Right lobe of liver (tissue), 6 donors: ENCODE measurements around the gene PTPRN2. TPM values are rescaled to one million over a fixed set of nuclear protein-coding genes. Genes with fewer than 3 reads are reported as not detected.
"Not testable (repeated sequence)": the region's sequence is repeated elsewhere in the genome, so short reads cannot be mapped to it uniquely, and the experiment has no call there.

ENCODE experiments used
- ATAC-seq, 4 donors: fragments of 200-7000 bp; cut with Tn5 transposase; one replicate each; pipeline ENCODE4 v1.9.1; 2020; ENCODE audit warnings: mild to moderate bottlenecking in 4 of 4, moderate library complexity in 4 of 4
- DNase-seq, 3 donors: peaks; one replicate each; pipeline ENCODE4 v3.0.0-alpha.2; 2020
- H3K27ac ChIP-seq, 3 donors: fragments of 200-600 bp; one replicate each; pipeline ENCODE4 v1.8.0; 2022
- H3K27me3 ChIP-seq, 2 donors: fragments of 200-600 bp; one replicate each; pipeline ENCODE4 v1.8.0; 2022
- H3K36me3 ChIP-seq, 4 donors: fragments of 200-600 bp; sonication (generic) in 1 of 4; one replicate each; pipeline versions ENCODE4 v1.5.1 to v1.8.0; 2017 to 2022; ENCODE audit warnings: control low read depth in 1 of 4
- H3K4me1 ChIP-seq, 4 donors: fragments of 200-600 bp; sonication (generic) in 1 of 4; one replicate each; pipeline versions ENCODE4 v1.5.1 to v1.8.0; 2017 to 2022; ENCODE audit warnings: control low read depth in 1 of 4
- H3K4me3 ChIP-seq, 3 donors: fragments of 200-600 bp; one replicate each; pipeline ENCODE4 v1.8.0; 2022
- H3K9me3 ChIP-seq, 4 donors: fragments of 200-600 bp; sonication (generic) in 1 of 4; one replicate each; pipeline versions ENCODE4 v1.5.1 to v1.8.0; 2017 to 2022; ENCODE audit warnings: control low read depth in 1 of 4
- POLR2A ChIP-seq: fragments of 450-650 bp; IDR thresholded peaks from one replicate; pipeline ENCODE4 v1.6.1; 2017; ENCODE audit warnings: antibody characterized with exemption, mild to moderate bottlenecking
- WGBS: methylation state at CpG from one replicate; pipeline ENCODE4 v1.1.6; 2018; ENCODE audit warnings: low coverage, low lambda C conversion rate; ENCODE audit not compliant: insufficient coverage; ENCODE audit errors: missing lambda C conversion rate; 5-methylcytosine and 5-hydroxymethylcytosine counted together
- intact Hi-C, 2 donors: fragments of 100-400 bp; cut with DNase I; formaldehyde crosslinking; loops; one replicate each; pipeline versions ENCODE4 v1.11.2 to v1.14.1; 2022
- total RNA-seq, 6 experiments: library from RNA; depleted of rRNA in 2 of 6; stranded (reverse); fragments of >200 nt in 2 of 6; fragmentation: NEBNext Ultra II Directional in 3 of 6; extraction: Animal tissue kit (Norgen Biotek cat#: 25700) in 3 of 6; gene quantifications; one replicate each; pipeline versions ENCODE4 v1.1.0 to v1.2.4, GENCODE V29; 2016 to 2023
- TF ChIP-seq, protein P1 (sequence below), 4 donors: fragments of 200-600 bp in 3 of 4; fragments of 450-650 bp in 1 of 4; IDR thresholded peaks; one replicate each; pipeline versions ENCODE4 v1.5.1 to v1.8.0; 2016 to 2022; ENCODE audit warnings: antibody characterized with exemption in 4 of 4, mild to moderate bottlenecking in 2 of 4
- donor health status: DM: no; HTN: yes; CAD: no.
- donor health status: DM: no; HTN: no; CAD: no.
- donor health status: DM: no; HTN: no; CAD: no.
- donor health status: DM: no; HTN: yes; CAD: no.
- donor health status: DM: no; HTN: yes; CAD: no.

The PTPRN2 gene
- total RNA-seq, 6 experiments from 2014 or later: 0.15 to 0.87 (median 0.67) TPM

DNA sequence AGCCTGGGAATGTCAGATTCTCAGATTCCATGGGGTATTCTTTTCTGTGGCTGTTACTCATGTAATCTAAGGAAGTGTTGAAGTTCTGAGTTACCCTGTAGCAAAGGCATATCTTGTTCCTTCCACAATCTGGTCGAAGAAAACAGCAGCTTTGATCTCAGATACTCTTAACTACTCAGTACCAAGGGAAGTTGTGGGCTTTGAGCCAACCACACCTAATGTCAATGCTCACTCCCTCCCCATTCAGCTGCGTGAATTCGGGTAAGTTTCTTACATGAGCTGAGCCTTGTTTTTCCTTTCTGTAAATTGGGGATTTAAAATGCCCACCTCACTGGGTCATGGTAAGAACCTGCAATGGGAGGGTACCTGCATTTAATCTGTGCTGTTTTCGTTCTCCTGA is 52.5 kb downstream of the PTPRN2 start:
- Histone ChIP-seq H3K36me3 (no peaks in the 10 kb centered on the region), H3K4me3 (no peak overlapping the region), H3K27ac (no peak overlapping the region), H3K9me3 (no peaks in the 10 kb centered on the region), H3K27me3 (no peaks in the 10 kb centered on the region), H3K4me1 (no peaks in the 10 kb centered on the region)
- ATAC-seq (no peak), DNase-seq (no peak)
- intact Hi-C loops: no loop called here
- 62% methylated on average over 4 of the region's 4 CpGs for WGBS
- TF ChIP-seq, protein P1, sequence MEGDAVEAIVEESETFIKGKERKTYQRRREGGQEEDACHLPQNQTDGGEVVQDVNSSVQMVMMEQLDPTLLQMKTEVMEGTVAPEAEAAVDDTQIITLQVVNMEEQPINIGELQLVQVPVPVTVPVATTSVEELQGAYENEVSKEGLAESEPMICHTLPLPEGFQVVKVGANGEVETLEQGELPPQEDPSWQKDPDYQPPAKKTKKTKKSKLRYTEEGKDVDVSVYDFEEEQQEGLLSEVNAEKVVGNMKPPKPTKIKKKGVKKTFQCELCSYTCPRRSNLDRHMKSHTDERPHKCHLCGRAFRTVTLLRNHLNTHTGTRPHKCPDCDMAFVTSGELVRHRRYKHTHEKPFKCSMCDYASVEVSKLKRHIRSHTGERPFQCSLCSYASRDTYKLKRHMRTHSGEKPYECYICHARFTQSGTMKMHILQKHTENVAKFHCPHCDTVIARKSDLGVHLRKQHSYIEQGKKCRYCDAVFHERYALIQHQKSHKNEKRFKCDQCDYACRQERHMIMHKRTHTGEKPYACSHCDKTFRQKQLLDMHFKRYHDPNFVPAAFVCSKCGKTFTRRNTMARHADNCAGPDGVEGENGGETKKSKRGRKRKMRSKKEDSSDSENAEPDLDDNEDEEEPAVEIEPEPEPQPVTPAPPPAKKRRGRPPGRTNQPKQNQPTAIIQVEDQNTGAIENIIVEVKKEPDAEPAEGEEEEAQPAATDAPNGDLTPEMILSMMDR (IDR thresholded peaks at IDR 0.05): no peak
- no peak for TF ChIP-seq POLR2A

DNA sequence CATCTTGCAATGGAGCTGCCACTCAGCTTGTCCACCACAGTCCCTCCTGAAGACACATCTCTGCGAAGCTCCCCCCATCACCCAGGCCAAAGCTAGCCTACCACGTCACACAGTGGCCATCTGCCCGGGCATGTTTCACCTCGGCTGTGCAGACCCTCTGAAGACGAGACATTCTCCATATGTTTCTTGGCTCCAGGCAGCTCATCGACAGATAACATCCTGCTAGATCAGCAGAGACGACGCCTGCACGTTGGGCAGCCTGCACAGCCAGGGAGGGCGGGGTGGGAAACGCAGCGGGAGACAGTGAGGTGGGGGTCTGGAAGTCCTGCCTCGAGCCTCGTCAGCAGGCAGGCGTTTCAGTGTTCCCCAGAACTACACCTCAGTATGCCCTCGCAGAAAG is 53.0 kb downstream of the PTPRN2 start:
- intact Hi-C loops: no loop called here
- 39% methylated on average over 3 of the region's 16 CpGs for WGBS
- ATAC-seq (no peak), DNase-seq (no peak)
- H3K27me3 ChIP-seq: no peaks in the 10 kb centered on the region
- no peaks in the 10 kb centered on the region for H3K4me1 ChIP-seq
- no peaks in the 10 kb centered on the region for H3K9me3 ChIP-seq
- H3K27ac ChIP-seq: no peak overlapping the region
- no peaks in the 10 kb centered on the region for H3K36me3 ChIP-seq
- H3K4me3 ChIP-seq: no peak overlapping the region
- TF ChIP-seq, protein P1 (IDR thresholded peaks at IDR 0.05): no peak
- no peak for TF ChIP-seq POLR2A

DNA sequence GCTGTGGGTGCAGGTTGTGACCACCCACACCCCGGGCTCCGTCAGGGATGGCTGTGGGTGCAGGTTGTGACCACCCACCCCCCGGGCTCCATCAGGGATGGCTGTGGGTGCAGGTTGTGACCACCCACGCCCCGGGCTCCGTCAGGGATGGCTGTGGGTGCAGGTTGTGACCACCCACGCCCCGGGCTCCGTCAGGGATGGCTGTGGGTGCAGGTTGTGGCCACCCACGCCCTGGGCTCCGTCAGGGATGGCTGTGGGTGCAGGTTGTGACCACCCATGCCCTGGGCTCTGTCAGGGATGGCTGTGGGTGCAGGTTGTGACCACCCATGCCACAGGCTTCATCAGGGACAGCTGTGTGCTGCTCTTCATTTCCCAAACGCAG is 53.5 kb downstream of the PTPRN2 start:
- H3K4me1 ChIP-seq, H3K9me3 ChIP-seq, H3K27me3 ChIP-seq, ATAC-seq, H3K4me3 ChIP-seq, H3K36me3 ChIP-seq, DNase-seq, H3K27ac ChIP-seq, intact Hi-C loops: not testable (repeated sequence)
- WGBS: 46% methylated on average over 4 of the region's 12 CpGs

DNA sequence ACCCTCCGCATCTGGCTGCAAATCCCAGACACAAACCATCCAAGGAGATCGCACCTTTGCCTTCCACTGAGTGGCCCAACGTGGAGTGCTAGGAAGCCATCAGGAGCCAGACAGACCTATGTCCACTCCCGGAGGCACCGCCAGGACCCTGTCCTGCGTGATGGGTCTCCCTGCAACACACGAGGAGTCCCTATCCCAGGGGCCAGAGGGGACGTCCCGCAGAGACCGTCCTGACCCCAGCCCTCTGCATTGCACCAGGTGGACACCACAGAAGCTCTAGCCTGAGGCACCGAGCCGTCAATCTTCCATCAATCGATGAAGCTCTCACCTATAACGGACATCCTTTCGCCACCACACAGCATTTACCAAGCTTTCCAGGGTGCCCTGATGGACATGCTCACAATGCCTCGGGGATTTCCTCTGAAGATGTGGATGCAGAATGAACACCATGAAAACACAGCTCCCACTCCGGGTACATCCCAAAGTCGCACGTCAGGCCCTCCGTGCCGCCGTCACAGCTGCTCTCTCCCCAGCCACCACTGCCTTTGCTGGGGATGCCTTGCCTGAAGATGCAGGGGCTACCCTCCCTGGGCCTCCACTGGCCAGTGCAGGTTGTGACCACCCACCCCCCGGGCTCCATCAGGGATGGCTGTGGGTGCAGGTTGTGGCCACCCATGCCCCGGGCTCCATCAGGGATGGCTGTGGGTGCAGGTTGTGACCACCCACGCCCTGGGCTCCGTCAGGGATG is 54.1 kb downstream of the PTPRN2 start:
- ATAC-seq: no peak
- no peaks in the 10 kb centered on the region for H3K27me3 ChIP-seq
- no peak for DNase-seq
- intact Hi-C loops: no loop called here
- no peaks in the 10 kb centered on the region for H3K9me3 ChIP-seq
- H3K36me3 ChIP-seq: no peaks in the 10 kb centered on the region
- 80% methylated on average over 1 of the region's 26 CpGs for WGBS
- TF ChIP-seq POLR2A: no peak
- TF ChIP-seq, protein P1 (IDR thresholded peaks at IDR 0.05): no peak
- H3K4me3 ChIP-seq: no peak overlapping the region
- H3K27ac ChIP-seq: no peak overlapping the region
- H3K4me1 ChIP-seq: no peaks in the 10 kb centered on the region

DNA sequence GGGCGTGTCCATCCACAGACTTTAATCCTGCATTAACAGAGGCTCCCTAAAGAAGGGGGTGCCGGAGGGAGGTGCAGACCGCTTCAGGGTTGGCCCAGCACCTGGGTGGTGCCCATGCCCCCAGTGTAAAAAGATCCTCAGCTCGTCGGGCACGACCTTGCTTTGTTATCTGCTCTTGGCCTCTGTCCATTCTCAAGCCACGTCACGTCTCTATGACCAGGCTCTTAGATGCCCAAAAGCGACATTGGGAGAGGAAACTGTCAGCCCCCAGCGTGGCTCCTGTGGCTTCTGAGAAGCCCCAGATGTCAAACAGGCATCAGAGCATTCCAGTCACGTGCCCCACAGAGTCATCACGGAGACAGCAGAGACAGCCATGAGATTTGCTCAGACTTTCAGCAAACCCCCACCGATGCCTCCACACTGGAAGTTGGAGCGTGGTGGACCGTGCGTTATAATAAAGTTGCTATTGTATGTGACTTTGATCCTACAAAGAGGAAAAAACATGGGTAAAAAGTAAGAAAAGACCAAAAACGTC is 55.5 kb downstream of the PTPRN2 start:
- Histone ChIP-seq H3K4me1 (no peaks in the 10 kb centered on the region), H3K4me3 (no peak overlapping the region), H3K27me3 (no peaks in the 10 kb centered on the region), H3K9me3 (no peaks in the 10 kb centered on the region), H3K36me3 (no peaks in the 10 kb centered on the region), H3K27ac (no peak overlapping the region)
- 53% methylated on average over 16 of the region's 17 CpGs for WGBS
- TF ChIP-seq, protein P1 (IDR thresholded peaks at IDR 0.05): no peak
- no peak for TF ChIP-seq POLR2A
- intact Hi-C loops: no loop called here
- DNase-seq (no peak), ATAC-seq (no peak)
